GM12878 (cell line): ENCODE results near the gene PCLO. TPM values are rescaled to one million over a fixed set of nuclear protein-coding genes. Genes with fewer than 3 reads are reported as not detected.

Source experiments
- ATAC-seq: fragments of 200-7000 bp; cut with Tn5 transposase; 3 replicates; pipeline ENCODE4 v1.9.1; 2020; ENCODE audit warnings: mild to moderate bottlenecking, moderate library complexity
- BruUV-seq: library from RNA; stranded (reverse); fragments of 400-500 nt; replicated peaks from 2 replicates; lab custom pipeline; 2021; lab: Mats Ljungman, UMichigan
- CTCF ChIA-PET: fragments of 300-600 bp; sonication (Branson Sonifier 250); formaldehyde crosslinking; extraction: SDS; loops from one replicate; lab custom pipeline; 2021; ENCODE audit warnings: inconsistent platforms; lab: Yijun Ruan, JAX
- POLR2A ChIA-PET: fragments of 350-600 bp; formaldehyde crosslinking; extraction: SDS; loops from one replicate; lab custom pipeline; 2021; ENCODE audit warnings: inconsistent platforms; lab: Charles Lee
- RAD21 ChIA-PET: fragments of 300-600 bp; sonication (Branson Sonifier 250); formaldehyde crosslinking; loops from one replicate; lab custom pipeline; 2023; ENCODE audit warnings: antibody characterized with exemption; ENCODE audit not compliant: unreplicated experiment; lab: Charles Lee
- SMC1A ChIA-PET: fragments of 300-600 bp; sonication (Branson Sonifier 250); formaldehyde crosslinking; loops from one replicate; lab custom pipeline; 2023; ENCODE audit not compliant: unreplicated experiment, uncharacterized antibody; lab: Charles Lee
- DNase-seq: peaks from one replicate; pipeline ENCODE4 v3.0.0-alpha.2; 2011; ENCODE audit warnings: low read depth, low spot score
- FAIRE-seq: peaks from 3 replicates; lab custom pipeline; 2011; peaks lifted over from hg19 to GRCh38; lab: Jason Lieb, UNC
- H2AFZ ChIP-seq: 2 replicates; pipeline ENCODE4 v1.6.0; 2011; ENCODE audit warnings: low read depth, low read length, control low read depth; ENCODE audit not compliant: control insufficient read depth
- H3K27ac ChIP-seq: 2 replicates; pipeline ENCODE4 v1.5.1; 2011; ENCODE audit warnings: control low read depth; ENCODE audit not compliant: control insufficient read depth, insufficient read depth
- H3K27me3 ChIP-seq, 2 experiments: replicated peaks in 1 of 2; 2 replicates each; pipeline versions ENCODE4 v1.6.0 to v1.6.1; 2011; ENCODE audit warnings: low read length in 1 of 2; ENCODE audit not compliant: control insufficient read depth in 2 of 2, insufficient read depth in 2 of 2
- H3K36me3 ChIP-seq, 2 experiments: 2 replicates each; pipeline ENCODE4 v1.5.1; 2011; ENCODE audit warnings: low read length in 1 of 2; ENCODE audit not compliant: control insufficient read depth in 2 of 2, insufficient read depth in 2 of 2
- H3K4me1 ChIP-seq: 2 replicates; pipeline ENCODE4 v1.6.1; 2011; ENCODE audit warnings: mild to moderate bottlenecking, low read length, moderate library complexity, mixed read lengths; ENCODE audit not compliant: control insufficient read depth, insufficient read depth
- H3K4me2 ChIP-seq: 2 replicates; pipeline ENCODE4 v1.6.0; 2011; ENCODE audit warnings: control low read depth; ENCODE audit not compliant: control insufficient read depth, insufficient read depth
- H3K4me3 ChIP-seq: fragments of 200-600 bp; sonication (generic); 2 replicates; pipeline ENCODE4 v1.5.1; 2016
- H3K79me2 ChIP-seq: 2 replicates; pipeline ENCODE4 v1.6.0; 2011; ENCODE audit warnings: low read length; ENCODE audit not compliant: control insufficient read depth, insufficient read depth
- H3K9ac ChIP-seq: 2 replicates; pipeline ENCODE4 v1.8.0; 2011; ENCODE audit warnings: low read length, control low read depth, mixed read lengths; ENCODE audit not compliant: control insufficient read depth, insufficient read depth
- H3K9me3 ChIP-seq: replicated peaks from 3 replicates; pipeline ENCODE4 v1.5.1; 2011; ENCODE audit warnings: mild to moderate bottlenecking, low read length; ENCODE audit not compliant: control insufficient read depth, insufficient read depth
- H4K20me1 ChIP-seq: 2 replicates; pipeline ENCODE4 v1.6.0; 2011; ENCODE audit not compliant: control insufficient read depth, insufficient read depth
- CBX3 ChIP-seq: fragments of 200-600 bp; sonication (generic); IDR thresholded peaks from 2 replicates; pipeline ENCODE4 v1.6.1; 2016; ENCODE audit warnings: low read depth, borderline replicate concordance
- CREB1 ChIP-seq: IDR thresholded peaks from 2 replicates; pipeline ENCODE4 v1.6.1; 2012; ENCODE audit warnings: low read depth, mild to moderate bottlenecking, inconsistent platforms
- DPF2 ChIP-seq: fragments of 450-650 bp; IDR thresholded peaks from 2 replicates; pipeline ENCODE4 v1.6.1; 2017; ENCODE audit warnings: mild to moderate bottlenecking
- E2F4 ChIP-seq: IDR thresholded peaks from 2 replicates; pipeline ENCODE4 v1.6.1; 2012; ENCODE audit warnings: low read depth, low read length, improper control_type of control experiment
- GATAD2B ChIP-seq: fragments of 450-650 bp; conservative IDR thresholded peaks from 2 replicates; pipeline ENCODE4 v1.6.1; 2017; ENCODE audit warnings: low read depth, mild to moderate bottlenecking, moderate library complexity
- JUND ChIP-seq: IDR thresholded peaks from 2 replicates; pipeline ENCODE4 v1.6.1; 2012; ENCODE audit warnings: low read depth, mild to moderate bottlenecking, low read length, improper control_type of control experiment, moderate library complexity
- MEF2A ChIP-seq: IDR thresholded peaks from 2 replicates; pipeline ENCODE4 v1.6.1; 2011; ENCODE audit warnings: low read depth, mild to moderate bottlenecking, low read length, moderate library complexity; ENCODE audit not compliant: insufficient read depth
- NKRF ChIP-seq: fragments of 450-650 bp; conservative IDR thresholded peaks from 2 replicates; pipeline ENCODE4 v1.6.1; 2017; ENCODE audit warnings: mild to moderate bottlenecking, moderate library complexity
- PBX3 ChIP-seq: IDR thresholded peaks from 2 replicates; pipeline ENCODE4 v1.6.1; 2011; ENCODE audit warnings: mild to moderate bottlenecking, low read depth, low read length, moderate library complexity; ENCODE audit not compliant: insufficient replicate concordance
- PKNOX1 ChIP-seq: fragments of 450-650 bp; IDR thresholded peaks from 2 replicates; pipeline ENCODE4 v1.6.1; 2016; ENCODE audit warnings: mild to moderate bottlenecking
- POLR2AphosphoS2 ChIP-seq: IDR thresholded peaks from 2 replicates; pipeline ENCODE4 v1.6.1; 2011; ENCODE audit warnings: low read depth, mild to moderate bottlenecking, low read length, improper control_type of control experiment, moderate library complexity
- POLR2AphosphoS5 ChIP-seq: IDR thresholded peaks from 2 replicates; pipeline ENCODE4 v1.6.1; 2011; ENCODE audit warnings: mild to moderate bottlenecking, low read length, inconsistent platforms
- RELA ChIP-seq: fragments of 450-650 bp; IDR thresholded peaks from 2 replicates; pipeline ENCODE4 v1.8.0; 2014; ENCODE audit warnings: borderline replicate concordance; ENCODE audit not compliant: partially characterized antibody
- TBL1XR1 ChIP-seq: IDR thresholded peaks from 2 replicates; pipeline ENCODE4 v1.6.1; 2012; ENCODE audit warnings: low read depth, low read length, improper control_type of control experiment
- TCF12 ChIP-seq: IDR thresholded peaks from 2 replicates; pipeline ENCODE4 v1.6.1; 2011; ENCODE audit warnings: low read depth, mild to moderate bottlenecking, low read length
- YBX1 ChIP-seq: fragments of 450-650 bp; IDR thresholded peaks from 2 replicates; pipeline ENCODE4 v1.6.1; 2016; ENCODE audit warnings: antibody characterized with exemption
- ZBTB40 ChIP-seq: fragments of 450-650 bp; IDR thresholded peaks from 2 replicates; pipeline ENCODE4 v1.6.1; 2016; ENCODE audit warnings: mild to moderate bottlenecking, moderate library complexity, borderline replicate concordance
- WGBS: methylation state at CpG from one replicate; pipeline ENCODE4 v1.1.6; 2016; ENCODE audit warnings: low lambda C conversion rate; ENCODE audit not compliant: insufficient replicate concordance, insufficient coverage; ENCODE audit errors: missing lambda C conversion rate; 5-methylcytosine and 5-hydroxymethylcytosine counted together
- in situ Hi-C: fragments of 300-500 bp; cut with MboI; formaldehyde crosslinking; loops from 9 replicates; pipeline ENCODE4 v1.14.3; 2018; ENCODE audit warnings: mixed read lengths
- intact Hi-C: fragments of 100-400 bp; cut with micrococcal nuclease; formaldehyde crosslinking; loops from one replicate; pipeline ENCODE4 v1.14.2; 2022; ENCODE audit not compliant: unreplicated experiment
- polyA plus RNA-seq, 11 experiments: library from polyadenylated mRNA; depleted of rRNA in 4 of 11; unstranded in 6 of 11; stranded (reverse) in 5 of 11; fragments of >200 nt; fragmentation: Nextera tagmentation in 4 of 11; fragmentation: Illumina TruSeq in 1 of 11; extraction: Ambion mirVana in 4 of 11; extraction: Trizol in 1 of 11; gene quantifications; 1 replicate in 1 of 11; 2 replicates in 10 of 11; pipeline versions ENCODE4 v1.2.1 to v1.2.3, GENCODE V29; 2011 to 2016; ENCODE audit warnings: inconsistent platforms in 2 of 11, missing spikeins in 2 of 11, low read depth in 1 of 11
- total RNA-seq, 4 experiments: library from RNA; depleted of rRNA in 3 of 4; stranded (reverse); fragments of >200 nt in 3 of 4; fragmentation: Illumina TruSeq in 1 of 4; extraction: Trizol in 1 of 4; gene quantifications; 2 replicates each; pipeline versions ENCODE4 v1.2.1 to v1.2.3, GENCODE V29; 2013 to 2021

PCLO gene
- total and polyA plus RNA-seq, 10 of the 15 experiments (the other 5 are each of a cell fraction or from before 2014, with no cell fraction given), result 0.01 to 0.08 (median 0.03) TPM; not detected in 6

- no peaks in the 10 kb centered on the region for H3K79me2 ChIP-seq
- no peak overlapping the region for H3K27ac ChIP-seq
- DNase-seq (no peak), ATAC-seq (no peak), FAIRE-seq (no peak)
- H3K9ac ChIP-seq, result no peak overlapping the region
- no peak overlapping the region for H2AFZ ChIP-seq
- H4K20me1 ChIP-seq, result no peaks in the 10 kb centered on the region
- intact Hi-C loops (no loop called here), in situ Hi-C loops (no loop called here)
- H3K4me2 ChIP-seq, result no peak overlapping the region
- ChIA-PET CTCF (no interaction called here), RAD21 (no interaction called here), POLR2A (no interaction called here), SMC1A (no interaction called here)
- H3K4me1 ChIP-seq, result no peaks in the 10 kb centered on the region
- 12% methylated on average over 3 of the region's 3 CpGs for WGBS
- no peaks in the 10 kb centered on the region for H3K36me3 ChIP-seq
- BruUV-seq, result no TSS peak
- no peaks in the 10 kb centered on the region for H3K27me3 ChIP-seq
- no peaks in the 10 kb centered on the region for H3K9me3 ChIP-seq
- H3K4me3 ChIP-seq, result no peak overlapping the region
- TF ChIP-seq GATAD2B (no peak), NKRF (no peak), E2F4 (no peak), TCF12 (no peak), TBL1XR1 (no peak), POLR2AphosphoS5 (no peak), DPF2 (no peak), YBX1 (no peak), POLR2AphosphoS2 (no peak), JUND (no peak), PBX3 (no peak), CBX3 (no peak), CREB1 (no peak), PKNOX1 (no peak), ZBTB40 (no peak), RELA (no peak), MEF2A (no peak)
Measured at GRCh38 chr7:82945480-82945879, 217.2 kb downstream of the PCLO start.
